ENCODE data around the gene IGFBP2.

The IGFBP2 gene

DNA sequence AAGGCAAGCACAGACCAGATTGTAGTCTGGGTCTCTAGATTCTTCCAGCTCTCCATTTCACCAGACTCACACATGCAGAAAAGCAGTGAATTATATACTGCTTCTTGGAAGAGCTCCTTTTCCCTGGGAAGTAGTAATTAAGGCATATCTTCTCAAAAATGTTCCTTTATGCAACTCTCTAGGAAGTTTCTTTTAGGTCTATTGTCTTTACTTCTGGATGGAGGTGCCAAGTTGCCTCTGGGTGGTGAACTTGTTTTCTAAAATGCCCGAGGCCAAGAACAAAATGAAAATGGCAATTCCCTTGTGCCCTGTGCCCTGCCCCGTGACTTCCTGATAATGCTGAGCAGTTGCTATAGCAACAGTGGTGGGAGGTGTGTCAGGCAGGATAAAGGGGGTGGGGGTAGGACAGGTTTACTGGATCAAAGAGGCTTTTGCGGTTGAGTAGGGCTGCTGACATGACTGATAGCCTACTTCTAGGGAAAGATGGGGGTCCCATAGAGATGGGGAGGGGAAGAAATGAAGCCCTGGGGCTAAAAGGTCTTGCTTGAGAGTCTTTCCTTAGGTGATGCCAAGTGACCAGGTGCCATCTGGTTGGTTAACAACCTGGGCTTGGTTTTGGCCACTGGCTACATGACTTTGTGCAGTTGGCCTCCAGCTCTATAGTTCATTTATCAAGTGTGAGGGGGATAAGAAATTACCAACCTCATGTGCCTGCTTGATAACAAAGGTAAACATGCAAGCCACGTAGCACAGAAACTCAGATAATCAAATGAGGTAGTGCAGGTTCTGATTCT is 11.8 kb downstream of the IGFBP2 start:
- no peak for DNase-seq

DNA sequence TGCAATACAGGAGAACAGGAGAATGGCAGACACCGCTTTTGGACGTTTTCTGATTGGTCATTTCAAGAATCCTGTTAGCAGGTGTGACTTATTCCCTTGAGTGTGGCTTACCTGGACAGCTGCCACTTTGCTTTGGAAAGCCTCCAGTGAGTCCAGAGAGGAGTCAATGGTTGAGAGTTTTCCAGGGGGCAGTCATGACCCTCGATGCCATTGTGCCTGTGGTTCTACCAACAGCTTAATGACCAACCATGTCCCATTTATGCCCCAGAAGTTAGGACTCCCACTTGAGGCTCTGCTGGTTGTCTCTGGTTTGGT is 12.4 kb downstream of the IGFBP2 start:
- DNase-seq: no peak

DNA sequence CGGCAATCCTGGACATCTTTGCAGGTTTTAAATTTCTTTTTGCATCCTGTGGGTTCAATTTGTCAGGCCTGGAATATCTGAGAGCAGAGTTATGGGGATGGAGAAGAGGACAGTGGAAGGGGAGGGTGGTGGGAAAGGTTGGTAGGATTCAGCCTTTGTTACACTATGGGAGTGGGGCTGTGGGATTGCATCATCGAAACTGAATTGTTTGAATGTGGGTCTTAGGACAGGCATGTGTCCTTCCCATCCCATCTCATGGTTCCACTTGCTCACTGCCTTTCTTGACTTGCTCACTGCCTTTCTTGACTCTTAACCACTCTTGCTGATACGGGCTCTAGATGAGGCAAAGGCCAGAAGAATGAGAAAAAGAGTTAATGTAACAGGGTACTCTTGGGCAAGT is 12.9 kb downstream of the IGFBP2 start:
- no peak for DNase-seq

DNA sequence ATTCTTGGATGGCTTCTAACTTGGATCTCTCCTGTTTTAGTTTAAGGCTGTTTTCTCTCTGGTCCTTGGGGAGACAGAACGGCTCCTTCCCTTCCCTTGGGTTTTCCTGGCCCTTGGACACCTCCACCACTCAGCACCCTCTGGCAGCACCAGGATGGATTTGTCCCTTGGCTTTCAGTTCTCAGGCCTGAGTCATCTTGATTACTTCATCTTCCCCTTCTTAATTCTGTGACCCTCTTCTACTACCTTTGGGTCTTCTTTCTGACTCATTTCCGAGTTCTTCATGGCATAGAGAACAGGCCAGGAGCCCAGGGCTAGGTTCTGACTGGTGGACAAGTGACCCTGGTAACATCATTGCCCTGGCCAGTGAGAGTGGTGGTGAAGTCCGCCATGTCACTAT is 14.9 kb downstream of the IGFBP2 start:
- no peak for DNase-seq

DNA sequence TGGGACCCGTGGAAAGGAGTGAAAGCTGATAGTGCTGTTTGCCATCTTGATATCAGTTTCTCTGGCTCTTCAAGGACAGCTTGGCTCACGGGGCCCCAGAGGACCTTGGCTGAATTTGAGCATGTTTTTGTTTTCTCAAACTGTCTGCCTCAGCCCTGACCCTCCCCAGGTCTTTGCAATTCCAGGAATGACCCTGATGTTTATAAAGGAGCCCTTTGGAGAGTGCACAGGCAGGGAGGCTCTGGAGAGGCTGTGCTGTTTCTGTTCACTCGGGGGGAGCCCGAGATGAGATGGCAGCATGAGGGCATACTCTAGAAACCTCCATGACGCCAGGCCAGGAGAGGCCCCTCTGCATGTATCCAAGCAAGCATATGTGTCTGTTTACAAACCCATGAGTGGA is 16.4 kb downstream of the IGFBP2 start:
- no peak for DNase-seq

DNA sequence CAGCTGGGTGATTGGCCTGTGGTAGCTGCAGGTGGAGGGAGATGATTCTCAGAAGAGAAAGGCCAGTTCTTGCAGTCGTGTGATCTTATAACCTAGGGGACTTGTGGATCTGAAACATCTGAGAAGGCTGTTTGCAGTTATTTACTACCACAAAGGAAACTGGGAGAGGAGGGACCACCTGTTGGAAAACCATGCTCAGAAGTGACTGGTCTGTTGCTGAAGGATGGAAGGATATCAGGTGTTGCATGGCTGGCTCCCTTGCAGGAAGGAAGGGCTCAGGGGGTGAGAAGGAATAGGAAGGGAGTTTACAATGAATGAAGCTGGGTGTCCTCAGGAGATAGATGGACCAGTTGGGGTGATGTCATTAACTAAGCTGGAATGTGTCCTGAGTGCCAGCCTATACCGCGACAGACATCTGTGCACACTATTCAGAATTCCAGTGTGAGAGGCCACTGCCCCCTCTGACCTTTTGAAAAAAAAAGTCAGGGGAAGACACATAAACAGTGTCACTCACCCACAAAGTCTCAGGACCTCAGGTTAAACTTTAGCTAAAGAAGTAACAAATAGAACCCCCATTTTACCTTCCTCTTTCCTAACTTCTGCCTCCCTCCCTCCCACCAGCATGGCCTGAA is 17.5 kb downstream of the IGFBP2 start:
- no peak for DNase-seq

DNA sequence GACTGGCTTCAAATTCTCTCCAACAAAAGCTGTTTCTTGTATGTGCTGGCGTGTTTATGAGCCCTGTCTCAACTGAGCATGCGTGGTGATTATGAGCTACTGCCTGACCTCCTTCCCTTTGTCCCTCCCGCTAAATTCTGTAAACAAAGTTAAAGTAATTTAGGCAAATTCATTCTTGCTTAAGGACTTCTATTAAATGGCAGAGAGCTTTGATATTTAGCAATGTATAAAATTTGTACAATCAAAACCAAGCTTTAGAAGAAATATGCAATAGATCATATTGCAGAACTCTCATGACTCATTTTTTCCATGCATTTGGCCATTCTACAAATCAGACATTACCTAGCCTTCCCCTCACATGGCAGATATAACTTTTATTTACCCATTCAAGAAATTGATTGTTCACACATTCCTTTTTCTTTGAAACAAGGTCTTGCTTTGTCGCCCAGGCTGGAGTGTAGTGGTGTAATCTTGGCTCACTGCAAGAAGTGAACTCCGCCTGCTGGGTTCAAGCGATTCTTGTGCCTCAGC is 18.2 kb downstream of the IGFBP2 start:
- DNase-seq: no peak

DNA sequence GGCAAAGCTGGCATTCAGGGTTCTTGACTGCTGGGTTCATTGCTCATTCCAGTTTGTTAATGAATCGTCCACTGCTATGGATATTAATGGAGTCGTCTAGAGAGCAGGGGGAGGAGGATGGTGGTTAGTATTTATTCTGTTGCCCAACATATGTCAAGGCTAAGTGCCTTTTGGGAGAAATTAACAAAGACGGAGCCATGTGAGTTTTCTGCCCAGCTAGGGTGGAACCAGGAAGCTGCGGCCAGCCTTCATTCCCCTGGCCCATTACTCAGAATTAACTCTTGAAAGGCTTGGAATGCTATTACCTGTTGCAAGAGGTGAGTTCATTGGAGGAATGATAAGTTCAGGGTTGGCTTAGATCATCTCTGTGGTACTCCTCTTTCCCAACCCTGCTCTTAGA is 19.3 kb downstream of the IGFBP2 start:
- no peak for DNase-seq

DNA sequence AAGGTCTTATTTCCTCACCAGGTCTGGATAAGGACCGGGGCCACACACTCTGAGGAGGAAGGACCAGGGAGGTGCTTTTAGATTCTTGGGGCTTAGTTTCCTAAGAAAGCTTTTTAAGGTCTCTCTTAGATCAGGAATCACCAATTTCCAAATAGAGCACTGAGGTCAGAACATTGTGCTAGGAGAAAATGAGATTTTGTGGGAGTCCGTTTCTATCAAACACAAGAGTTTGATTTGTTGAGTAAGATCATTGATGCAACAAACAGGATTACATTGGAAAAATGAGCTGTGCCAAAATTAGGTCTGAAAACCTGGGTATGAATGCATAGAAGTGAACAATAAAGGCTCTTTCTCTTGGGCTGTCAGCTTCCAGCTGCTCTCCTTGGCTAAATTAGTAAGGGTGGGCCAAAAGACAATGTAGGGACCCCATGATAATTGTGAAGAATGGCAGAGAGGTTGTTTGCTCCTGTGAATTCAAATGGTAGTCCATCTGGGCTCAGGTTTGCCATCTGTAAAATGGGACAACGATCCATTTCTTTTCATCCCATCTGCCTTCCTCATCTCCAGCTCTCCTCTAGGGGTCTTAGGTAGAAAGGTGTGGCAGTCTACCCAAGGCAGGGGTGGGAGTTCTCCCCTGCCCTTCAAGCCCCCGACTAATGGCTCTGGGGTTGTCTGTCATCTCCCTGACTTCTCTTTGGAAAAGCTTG is 20.0 kb downstream of the IGFBP2 start:
- no peak for DNase-seq

DNA sequence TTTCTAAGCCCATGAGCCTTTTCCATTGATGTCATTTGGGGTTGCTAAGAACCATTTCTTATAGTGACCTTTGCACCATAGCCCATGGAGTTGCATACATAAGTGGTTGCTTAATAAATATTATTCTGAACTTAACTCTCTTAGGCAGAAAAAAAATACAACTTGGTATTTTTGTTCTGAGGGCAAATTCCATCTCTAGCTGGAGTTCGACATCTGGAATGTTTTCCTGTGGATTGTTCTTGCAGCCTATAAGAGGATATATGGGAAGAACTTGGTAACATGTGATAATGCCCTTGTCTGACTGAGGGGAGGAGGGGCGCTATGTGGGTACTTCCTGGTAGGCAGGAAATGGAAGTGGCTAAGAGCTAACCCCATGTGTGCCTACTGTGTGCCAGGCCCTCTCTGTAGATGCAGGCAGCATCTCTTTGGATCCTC is 20.7 kb downstream of the IGFBP2 start:
- no peak for DNase-seq

DNA sequence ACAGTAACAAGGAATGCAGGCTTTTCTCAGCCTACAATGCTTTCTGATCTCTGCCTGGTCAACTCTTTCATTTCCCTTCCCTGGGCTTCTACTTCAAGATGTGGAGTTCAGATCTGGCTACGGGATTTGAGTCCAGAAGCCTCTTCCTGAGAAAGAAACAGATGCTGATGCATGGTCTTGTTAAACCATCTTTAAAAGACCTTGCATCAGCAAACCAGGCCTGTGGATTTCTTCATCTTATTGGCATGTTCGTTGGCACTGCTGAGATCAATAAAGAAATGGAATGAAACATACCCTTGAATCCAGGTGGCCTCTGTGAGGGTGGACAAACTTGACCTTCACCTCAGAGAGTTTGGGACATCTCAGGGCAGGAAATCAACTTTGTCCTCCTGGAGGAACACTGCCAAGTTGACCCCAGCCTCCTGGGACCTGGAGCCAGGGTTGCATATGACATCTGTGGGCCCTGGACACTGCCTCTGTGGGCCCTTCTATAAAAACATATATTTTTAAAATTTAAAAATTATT is 21.4 kb downstream of the IGFBP2 start:
- DNase-seq: no peak

DNA sequence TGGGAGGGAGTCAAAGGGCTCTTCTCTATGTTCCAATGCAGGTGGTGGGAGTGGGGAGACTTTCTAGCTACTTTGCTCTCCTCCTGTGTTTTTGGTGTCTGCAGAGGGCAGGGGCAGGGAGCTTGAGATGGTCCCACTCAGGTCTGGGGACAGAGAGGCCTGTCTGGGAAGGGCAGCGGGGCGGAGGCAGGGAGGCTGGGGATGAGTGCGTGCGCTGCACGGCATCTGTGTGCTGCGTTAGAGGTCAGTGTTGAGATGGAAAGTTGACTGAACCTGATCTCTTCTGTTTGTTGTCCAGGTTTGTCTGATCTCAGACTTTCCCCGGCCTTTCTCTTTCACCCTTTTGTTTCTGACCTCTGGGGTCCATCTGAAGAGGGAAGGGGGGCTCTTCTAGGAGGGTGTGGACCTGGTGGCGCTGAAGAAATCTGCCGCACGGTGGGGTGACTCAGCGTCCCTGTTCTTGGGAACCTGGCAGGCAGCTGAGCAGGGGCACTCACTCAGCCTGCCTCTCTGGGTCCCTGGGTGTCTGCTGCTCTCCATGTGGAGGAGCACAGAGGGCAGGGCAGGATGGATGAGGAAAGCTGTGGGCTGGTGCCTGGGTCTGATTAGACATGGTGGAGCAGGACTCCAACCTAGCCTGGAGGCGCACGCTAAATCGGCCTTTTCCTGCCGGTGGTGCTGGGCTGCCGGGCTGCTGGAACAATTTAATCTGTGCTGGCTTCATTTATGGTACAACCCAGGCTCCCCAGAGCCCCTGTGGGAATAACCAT is 24.1 kb downstream of the IGFBP2 start:
- no peak for DNase-seq

DNA sequence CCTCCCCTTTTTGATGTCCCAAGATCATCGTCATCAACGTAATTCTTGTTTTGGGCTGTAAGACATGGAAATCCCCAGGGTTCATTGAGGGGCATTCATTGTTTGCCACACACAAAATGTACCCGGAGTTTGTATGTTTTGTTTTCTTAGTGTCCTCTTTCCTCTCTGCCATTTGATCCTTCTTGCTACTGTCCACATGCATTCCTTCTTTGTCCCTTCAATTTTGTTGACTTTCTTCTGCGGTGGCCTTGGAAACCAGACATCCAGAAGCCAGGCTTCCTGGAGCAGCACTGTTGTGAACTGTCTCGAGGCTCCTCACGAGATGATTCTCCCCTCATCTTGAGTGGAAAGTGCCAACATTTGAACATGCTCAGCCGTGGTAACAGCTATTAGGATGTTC is 24.8 kb downstream of the IGFBP2 start:
- no peak for DNase-seq

DNA sequence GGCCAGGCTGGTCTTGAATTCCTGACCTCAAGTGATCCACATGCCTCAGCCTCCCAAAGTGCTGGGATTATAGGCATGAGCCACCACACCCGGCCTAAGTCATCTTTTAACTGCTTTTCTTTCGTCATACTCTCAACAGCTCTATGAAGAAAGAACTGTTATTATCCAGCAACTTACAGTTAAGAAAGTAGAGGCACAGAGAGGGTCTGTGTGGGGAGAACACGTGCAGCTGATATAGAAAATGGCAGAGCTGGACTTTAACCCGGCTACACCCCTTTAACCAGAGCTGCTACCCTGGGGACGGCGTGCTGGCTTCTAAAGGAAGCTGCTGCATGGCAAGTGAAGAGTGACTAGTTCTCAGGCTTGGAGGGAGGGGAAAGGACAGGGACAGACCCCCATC is 25.5 kb downstream of the IGFBP2 start:
- no peak for DNase-seq

DNA sequence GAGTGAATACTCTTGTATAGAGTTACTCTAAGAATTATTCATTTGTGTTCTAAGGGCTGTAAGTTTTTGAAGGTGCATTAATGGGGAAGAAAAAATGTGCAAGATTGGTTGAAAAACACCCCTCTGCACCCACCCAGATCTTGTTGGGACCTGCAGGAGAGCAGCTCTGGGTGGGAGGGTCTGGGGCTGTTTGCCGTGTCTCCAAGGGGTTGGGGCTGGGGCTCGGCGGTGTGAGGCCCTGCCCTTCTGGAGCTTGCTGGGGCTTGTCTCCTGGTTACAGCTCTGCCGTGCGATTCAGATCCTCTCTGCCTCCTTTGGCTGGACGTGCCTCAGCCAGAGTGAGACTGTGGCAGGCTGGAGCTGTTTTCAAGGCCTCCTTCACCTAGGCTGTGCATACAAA is 26.1 kb downstream of the IGFBP2 start:
- DNase-seq: no peak

DNA sequence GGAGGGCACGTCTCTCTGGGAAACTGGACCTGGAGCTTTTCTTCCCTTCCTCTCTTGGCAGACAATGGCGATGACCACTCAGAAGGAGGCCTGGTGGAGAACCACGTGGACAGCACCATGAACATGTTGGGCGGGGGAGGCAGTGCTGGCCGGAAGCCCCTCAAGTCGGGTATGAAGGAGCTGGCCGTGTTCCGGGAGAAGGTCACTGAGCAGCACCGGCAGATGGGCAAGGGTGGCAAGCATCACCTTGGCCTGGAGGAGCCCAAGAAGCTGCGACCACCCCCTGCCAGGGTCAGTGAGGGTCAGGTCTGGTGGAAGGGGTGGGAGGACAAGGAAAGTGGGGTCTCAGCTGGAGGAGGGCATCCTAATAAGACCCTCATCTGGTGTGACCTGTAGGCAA is 27.3 kb downstream of the IGFBP2 start:
- no peak for DNase-seq

DNA sequence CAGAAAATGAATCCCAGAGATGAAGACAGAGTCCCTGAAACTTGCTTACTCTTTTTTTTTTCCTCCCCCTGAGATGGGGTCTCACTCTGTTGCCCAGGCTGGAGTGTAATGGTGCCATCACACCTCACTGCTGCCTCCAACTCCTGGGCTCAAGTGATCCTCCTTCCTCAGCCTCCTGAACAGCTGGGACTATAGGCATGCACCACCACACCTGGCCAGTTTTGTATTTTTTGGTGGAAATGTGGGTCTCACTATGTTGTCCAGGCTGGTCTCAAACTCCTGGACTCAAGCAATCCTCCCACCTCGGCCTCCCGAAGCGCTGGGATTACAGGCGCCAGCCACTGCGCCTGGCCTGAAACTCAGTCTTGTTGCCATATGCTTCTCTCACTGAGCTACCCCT is 27.8 kb downstream of the IGFBP2 start:
- no peak for DNase-seq

DNA sequence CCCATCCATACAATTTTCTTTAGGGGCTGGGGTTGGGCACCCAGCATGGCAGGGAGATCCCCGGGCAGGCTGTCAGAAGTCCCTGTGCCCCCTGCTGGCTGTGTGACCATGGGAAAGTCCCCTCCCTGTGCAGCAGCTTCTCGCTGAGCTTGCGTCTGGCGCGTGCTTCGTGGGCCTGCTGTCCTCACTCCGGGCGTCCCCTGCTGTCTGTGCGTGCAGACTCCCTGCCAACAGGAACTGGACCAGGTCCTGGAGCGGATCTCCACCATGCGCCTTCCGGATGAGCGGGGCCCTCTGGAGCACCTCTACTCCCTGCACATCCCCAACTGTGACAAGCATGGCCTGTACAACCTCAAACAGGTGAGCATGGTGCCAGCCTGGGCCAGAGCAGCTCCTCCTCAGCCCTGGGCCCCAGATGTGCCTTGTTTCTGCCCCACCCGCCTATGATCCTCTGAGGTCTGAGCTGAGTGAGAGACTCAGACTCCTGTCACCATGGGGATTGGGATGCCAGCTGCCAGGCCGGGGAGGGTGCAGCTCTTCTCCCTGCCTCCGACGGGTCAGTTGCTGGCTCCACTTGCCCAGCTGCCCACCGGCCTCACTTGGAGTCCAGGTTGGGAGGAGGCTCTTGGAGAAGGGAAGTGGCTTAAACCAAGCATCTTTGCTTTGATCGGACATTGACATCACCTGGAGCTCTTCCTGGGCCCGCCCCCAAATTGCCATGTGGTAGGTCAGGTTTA is 28.6 kb downstream of the IGFBP2 start:
- no peak for DNase-seq

DNA sequence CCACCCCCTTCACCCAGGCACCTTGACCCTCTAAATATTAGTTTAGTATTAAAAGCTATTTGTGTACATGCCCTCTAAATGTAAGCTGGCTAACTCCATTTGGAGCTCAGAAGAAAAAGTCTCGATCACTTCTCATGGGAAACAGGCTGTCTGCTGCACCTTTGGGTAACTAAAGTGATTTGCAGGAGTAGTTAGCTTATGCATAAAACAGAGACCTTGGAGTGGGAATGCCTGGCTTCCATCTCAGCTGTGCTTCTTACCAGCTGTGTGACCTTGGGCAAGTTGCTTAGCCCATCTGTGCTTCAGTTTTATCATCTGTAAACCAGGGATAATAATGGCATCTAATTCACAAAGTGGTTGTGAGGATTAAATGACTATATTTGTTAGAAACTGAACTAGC is 29.9 kb downstream of the IGFBP2 start:
- DNase-seq: no peak

DNA sequence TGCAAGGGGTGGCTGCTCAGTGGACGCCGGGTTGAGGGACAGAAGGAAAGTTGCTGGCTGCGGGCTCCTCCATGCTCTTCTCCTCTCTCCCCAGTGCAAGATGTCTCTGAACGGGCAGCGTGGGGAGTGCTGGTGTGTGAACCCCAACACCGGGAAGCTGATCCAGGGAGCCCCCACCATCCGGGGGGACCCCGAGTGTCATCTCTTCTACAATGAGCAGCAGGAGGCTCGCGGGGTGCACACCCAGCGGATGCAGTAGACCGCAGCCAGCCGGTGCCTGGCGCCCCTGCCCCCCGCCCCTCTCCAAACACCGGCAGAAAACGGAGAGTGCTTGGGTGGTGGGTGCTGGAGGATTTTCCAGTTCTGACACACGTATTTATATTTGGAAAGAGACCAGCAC is 30.6 kb downstream of the IGFBP2 start:
- no peak for DNase-seq

DNA sequence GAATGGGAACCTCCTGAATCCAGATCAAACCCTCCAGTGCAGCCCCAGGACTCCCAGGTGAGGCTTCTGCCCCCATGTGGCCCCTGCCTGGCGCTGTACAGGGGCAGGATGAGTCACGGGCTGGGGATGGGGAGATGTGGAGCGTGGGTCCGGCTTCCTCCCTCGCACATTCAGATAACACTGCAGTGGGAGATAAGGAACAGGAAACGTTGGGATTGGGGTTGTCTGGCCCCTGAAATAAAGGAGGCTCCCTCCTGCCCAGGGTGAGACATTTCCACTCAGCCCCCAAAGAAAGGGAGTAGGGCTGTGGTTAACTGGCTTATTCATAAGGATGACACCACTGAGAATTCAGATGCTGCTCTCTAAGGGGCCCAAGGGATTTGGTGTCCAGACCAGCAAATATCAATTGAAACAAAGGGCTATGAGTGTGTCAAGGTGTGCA is 31.4 kb downstream of the IGFBP2 start:
- no peak for DNase-seq

DNA sequence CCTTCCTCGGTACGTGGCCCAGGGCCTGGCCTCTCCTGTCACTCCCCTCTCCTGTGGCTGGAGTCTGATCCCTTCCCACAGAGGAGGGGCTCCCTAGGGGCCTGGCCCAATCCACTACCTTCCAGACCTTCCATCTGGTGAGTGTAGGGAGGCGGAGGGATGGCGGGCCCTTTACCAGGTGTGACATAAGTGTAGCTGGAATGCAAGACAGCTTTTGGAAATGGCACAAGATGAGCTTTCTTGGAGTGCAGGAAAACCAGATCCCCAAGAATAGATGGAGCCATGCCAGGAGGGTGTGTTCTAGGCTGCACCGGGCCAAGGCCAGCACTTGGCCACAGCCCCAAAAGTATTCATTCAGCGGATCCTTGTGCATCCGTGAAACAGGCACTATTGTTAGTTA is 32.0 kb downstream of the IGFBP2 start:
- DNase-seq: no peak
